Stimulated activated CD4-positive, alpha-beta T cell treated with anti-CD3 and anti-CD28 coated beads, Interleukin-1b, Interleukin-23, amount 100 ng/mL, for 4 hours (primary cell): ENCODE data around the gene SMOC2.
"Not testable (repeated sequence)": the region's sequence is repeated elsewhere in the genome, so short reads cannot be mapped to it uniquely, and the experiment has no call there.

ENCODE experiments used
- DNase-seq, 2 donors: peaks; one replicate each; pipeline ENCODE4 v3.0.0-alpha.2; 2020; ENCODE audit warnings: low read depth in 2 of 2

SMOC2 gene

DNA sequence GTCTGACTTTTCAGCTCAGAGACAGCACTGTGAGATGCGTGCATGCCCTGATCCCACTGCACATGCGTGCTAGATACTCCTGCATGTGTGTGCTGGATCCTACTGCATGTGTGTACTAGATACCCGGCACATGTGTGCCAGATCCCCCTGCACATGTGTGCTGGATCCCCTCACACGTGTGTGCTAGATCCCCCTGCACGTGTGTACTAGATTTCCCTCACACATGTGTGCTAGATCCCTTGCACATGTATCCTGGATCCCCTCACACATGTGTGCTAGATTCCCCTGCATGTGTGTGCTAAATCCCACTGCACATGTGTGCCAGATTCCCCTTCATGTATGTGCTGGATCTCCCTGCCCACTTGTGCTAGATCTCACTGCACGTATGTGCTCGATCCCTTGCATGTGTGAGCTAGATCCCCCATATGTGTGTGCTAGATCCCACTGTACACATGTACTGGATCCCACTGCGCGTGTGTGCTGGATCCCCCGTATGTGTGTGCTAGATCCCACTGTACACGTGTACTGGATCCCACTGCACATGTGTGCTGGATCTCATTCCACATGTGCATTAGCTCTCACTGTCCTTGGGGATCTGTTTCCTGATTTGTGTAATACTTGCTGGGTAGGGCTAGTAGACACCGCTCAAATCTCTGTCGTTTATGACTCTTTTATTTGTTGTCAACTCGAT is 214.6 kb downstream of the SMOC2 start:
- no peak for DNase-seq

DNA sequence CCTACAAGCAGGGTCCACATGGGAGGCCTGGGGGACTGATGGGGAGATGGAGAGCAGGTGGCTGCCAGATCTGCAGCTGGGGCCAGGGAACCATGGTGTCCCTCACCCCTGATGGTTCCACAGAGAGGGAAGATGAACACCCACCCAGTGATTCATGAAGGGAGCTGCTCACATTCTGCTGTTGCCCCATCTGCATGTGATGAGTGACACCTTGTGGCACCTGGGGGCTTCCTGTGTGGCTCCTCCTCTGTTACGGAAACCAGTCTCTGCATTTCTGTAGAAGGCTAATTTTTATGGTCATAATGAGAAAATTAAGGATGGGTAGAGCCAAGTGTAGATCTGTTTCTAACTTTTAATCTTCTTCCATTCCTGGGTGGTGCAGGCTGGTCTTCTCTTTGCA is 217.1 kb downstream of the SMOC2 start:
- DNase-seq, result no peak

DNA sequence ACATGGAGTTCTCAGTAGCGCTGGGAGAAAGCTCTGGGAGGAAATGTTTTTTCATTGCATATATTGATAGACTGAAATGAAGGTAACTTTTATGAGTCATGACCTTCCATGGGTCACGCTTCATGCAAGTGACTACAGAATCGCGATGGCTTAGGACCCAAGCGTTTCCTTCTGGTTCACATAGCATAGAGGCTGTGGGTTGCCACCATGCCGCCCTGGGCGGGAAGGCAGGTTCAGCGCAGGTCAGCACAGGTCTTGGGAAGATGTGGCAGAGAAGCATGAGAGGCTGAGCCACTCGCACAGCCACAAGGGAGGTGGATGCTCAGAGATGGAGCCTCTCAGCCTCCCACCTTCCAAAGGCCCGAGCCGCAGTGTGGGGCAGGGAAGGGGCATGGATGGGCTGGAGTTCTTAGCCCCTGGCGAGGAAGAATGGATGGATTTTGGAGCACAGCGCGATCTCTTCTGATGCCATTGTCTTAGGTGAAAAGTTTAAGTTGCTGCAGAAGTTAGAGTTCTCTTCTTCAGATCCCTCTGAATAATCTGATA is 219.5 kb downstream of the SMOC2 start:
- DNase-seq, result no peak

DNA sequence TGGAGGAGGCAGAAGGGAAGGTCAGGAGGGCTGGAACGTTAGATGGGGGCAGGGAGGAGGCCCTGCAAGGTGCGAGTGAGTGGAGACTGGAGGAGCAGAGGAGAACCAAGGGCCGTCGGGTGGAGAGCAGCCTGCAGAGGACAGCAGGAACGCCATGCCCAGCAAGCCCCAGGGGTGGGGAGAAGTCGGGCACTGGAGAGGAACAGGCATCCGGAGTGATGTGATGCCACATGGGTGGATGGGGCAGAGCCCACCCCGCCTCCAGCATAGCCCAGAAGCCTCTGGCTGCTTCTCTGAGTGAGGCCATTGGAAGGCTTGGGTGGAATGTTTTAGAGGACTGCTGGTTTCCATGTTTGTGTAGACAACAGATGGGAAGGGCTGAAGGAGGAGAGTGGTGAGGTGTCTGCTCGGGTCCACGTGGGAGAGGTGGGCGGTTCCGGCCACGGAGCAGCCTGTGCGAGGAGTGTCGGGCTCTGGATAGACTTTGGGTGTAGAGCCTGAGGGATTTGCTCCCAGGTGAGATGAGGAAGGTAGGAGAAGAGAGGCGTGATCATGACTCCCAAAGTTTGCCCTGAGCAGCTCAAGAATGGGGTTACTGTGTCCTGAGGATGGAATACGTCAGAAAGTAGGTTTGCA is 221.4 kb downstream of the SMOC2 start:
- no peak for DNase-seq

DNA sequence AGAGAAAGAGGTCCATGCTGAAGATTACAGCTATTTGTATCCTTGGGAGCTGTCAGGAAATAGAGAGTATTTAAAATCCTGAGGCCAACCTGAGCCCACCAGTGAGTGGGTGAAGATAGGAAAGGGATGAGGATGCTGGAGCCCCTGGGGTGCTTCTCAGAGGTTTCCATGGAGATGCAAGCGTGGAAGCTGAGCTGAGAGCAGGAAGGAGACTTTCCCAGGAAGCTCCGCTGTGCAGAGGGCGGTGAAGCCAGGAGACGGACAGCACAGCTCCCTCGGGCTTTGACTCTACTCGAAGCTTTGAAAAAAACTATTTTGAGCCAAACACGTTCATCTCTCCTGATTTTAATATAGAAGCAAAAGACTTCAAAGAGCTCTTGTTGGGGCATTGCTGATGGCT is 222.1 kb downstream of the SMOC2 start:
- no peak for DNase-seq

DNA sequence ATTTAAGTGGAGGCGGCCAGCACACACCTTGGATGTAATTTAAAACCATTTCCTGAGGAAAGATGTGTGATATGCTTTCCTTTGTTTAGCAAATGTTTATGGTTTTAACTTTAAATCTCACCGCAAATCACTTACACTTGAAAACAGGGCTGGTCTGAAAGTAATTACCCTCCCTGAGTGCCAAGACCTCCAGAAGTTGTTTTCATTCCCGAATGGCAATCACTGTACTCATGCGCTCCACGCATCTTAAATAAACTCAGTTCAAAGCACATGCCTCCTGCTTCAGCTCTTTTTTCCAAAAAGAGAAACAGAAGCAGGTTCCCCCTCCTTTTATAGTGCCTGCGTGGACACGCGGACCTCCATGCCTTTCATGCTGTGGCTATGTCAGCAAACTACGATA is 224.0 kb downstream of the SMOC2 start:
- DNase-seq, result no peak

DNA sequence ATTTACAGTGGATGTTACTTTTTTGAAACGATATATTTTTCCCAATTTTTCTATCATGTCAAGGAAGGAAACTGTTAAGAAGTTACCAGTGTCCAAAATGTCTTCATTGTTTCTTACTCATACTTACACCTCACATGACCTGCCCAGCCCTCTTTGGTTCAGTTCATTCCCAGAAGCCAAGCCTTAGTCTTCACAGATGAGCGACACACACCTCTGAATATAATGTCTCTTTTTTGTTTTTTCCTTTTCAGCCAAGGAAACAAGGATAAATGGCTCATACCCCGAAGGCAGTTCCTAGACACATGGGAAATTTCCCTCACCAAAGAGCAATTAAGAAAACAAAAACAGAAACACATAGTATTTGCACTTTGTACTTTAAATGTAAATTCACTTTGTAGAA is 225.2 kb downstream of the SMOC2 start:
- DNase-seq, result no peak

DNA sequence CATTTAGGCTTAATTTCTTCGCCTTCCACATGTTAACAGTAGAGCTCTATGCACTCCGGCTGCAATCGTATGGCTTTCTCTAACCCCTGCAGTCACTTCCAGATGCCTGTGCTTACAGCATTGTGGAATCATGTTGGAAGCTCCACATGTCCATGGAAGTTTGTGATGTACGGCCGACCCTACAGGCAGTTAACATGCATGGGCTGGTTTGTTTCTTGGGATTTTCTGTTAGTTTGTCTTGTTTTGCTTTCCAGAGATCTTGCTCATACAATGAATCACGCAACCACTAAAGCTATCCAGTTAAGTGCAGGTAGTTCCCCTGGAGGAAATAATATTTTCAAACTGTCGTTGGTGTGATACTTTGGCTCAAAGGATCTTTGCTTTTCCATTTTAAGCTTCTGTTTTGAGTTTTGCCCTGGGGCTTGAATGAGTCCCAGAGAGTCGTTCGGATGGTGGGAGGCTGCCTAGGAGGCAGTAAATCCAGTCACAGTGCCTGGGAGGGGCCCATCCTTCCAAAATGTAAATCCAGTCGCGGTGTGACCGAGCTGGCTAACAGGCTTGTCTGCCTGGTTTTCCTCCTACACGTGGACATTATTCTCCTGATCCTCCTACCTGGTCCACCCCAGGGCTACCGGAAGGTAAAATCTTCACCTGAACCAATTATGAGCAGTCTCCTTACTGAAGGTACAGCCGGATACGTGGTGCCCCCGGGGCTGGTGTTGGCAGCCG is 225.9 kb downstream of the SMOC2 start:
- DNase-seq, result no peak

DNA sequence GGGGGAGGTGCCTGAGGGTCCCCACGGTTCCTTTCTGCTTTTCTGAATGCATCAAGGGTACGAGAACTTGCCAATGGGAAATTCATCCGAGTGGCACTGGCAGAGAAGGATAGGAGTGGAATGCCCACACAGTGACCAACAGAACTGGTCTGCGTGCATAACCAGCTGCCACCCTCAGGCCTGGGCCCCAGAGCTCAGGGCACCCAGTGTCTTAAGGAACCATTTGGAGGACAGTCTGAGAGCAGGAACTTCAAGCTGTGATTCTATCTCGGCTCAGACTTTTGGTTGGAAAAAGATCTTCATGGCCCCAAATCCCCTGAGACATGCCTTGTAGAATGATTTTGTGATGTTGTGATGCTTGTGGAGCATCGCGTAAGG is 226.4 kb downstream of the SMOC2 start:
- DNase-seq, result no peak

DNA sequence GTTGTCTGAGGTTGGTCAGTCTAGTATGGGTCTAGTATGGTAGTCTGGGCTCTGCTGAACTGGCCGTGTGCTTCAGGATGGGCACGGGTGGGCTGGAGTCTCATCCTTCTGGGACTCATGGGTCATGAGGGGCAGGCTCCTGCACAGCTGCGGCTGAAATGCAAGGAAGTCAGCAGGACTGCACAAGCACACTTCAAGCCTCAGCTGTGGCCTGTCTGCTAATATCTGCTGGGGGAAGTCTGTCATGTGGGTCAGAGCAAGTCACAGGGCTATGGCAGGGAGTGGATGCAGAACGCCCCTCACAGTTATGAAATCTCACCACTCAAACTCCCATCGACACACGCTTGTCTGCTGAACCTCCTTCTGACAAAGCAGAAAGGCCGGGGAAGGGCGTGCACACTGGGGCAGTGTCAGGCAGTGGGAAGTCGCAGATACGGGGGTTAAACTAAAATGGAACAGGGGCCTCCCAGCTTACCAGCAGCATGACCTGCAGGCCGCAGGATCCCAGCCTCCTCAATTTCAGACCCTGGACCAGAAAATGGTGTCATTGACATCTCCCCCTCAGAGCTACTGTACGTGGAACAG is 229.5 kb downstream of the SMOC2 start:
- DNase-seq, result no peak

DNA sequence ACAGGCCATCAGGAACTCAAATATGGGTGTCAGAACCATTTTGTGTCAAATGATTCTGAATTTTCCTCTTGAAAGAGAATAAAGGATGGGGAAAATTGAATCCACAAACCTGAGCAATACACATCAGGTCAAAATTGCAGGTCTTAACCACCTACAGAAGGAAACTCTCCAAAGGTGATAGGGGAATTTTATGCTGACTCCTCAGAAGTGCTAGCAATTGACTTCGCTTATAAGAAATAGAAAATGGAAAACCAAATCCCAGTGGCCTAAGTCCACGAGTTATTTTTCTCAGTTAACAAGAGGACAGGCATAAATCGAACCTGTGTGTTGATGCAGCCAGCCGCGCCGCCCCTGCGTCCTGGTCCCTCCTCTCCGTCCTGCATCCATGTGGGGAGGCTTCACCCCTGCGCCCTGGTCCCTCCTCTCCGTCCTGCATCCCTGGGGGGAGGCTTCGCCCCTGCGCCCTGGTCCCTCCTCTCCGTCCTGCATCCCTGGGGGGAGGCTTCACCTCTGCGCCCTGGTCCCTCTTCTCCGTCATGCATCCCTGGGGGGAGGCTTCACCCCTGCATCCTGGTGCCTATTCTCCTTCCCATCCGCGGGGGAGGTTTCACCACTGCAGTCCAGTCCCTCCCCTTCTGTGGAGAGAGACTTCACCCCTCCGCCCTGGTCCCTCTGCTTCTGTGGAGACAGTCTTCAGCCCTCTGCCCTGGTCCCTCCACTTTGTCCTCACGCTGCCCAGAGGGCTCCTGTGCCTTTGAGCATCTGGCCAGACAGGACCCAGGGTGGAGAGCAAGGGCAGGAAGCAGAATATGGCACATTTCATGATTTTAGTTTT is 230.3 kb downstream of the SMOC2 start:
- no peak for DNase-seq

DNA sequence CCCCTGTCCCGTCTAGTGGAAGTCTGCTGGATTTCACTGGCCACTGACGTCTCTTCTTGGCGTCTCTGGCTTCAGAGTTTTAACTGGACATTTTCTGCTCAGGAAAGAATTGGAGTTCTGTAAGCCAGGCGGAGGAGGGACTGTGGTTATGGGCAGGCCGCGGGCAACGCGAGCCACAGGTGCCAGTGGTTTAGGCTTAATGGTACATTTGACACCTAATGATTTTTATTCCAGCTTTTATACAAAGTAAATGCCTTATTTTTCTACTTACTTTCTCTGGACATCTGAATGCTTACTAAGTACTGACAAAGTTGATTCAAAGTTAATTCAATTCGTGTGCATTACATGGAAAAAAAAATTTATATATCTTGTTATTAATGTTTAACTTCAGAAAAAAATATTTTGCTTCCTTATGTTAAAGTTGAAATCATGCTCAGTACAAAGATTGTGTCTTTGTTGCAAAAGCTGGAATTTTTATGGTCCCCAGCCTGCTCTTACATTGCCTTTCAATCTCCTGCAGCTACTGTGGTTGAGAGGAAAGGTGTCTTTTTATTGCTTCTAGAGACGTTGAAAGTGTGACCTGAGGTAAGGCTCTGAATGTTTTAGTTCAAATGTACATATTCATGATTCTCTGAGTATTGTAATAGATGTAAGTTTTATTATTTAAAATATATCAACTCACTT is 231.0 kb downstream of the SMOC2 start:
- no peak for DNase-seq

DNA sequence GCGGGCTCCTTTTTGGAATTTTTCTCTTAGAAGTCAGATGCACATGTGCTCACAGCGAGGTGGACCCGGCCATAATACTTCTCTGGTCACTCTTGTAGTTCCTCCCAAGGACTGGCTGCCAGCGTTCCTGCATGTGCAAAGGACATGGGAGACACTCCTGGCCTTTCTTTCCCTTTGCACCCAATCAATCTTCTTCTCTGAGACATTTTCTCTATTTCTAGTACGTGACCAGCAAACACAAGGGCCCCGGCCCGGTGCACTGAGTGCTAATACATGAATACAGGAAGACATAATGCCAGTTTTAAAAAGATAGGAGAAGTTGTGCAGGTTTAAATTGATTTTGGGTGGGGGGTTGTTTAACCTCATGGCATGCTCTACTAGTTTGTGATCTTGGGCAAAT is 233.6 kb downstream of the SMOC2 start:
- no peak for DNase-seq

DNA sequence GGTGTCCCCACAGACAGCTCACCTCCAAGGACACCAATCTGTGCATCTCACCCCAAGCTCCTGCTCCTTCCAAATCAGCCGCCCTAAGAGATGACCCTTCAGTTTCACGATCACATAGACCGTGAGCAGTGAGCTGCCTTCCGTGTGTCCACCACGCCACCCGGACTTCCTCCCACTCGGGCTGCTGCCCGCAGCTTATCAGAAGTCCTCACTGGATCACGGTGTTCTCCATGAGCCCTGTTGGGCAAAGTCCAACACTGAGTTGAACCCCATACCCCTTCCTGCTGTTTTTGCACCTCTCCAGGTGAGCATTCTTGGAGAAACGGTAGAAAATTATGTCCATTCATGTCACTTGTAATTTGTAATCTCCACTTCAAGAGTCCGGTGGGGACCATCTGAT is 234.4 kb downstream of the SMOC2 start:
- DNase-seq, result no peak

DNA sequence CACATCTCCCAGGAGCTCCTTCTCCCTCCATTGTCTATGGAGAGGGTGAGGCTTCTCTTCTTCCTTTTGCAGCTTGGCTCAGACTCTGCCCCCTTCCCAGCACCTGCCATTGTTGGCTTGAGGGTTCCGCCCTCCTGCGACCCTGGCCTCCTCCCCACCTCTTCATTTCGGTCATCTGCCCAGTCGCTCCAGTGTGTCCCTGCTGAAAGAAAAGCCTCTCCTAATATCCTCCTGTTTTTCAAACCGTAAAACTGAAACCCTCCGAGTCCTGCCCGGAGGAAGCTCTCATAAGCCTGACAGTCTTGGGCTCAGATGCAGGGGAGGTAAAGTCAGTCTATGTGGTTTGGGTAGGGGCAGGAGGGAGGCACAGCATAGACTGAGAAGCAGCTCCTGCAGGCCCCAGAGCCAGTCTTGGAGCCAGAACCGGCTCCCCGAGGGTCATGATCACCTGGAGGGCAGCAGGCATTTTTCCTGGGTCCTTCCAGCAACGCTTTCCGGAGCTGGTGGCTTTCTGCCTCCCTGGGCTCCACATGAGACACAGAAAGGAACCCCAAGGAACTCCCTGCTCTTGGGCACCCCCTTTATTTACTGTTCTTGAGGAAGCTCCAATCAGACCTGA is 235.1 kb downstream of the SMOC2 start:
- no peak for DNase-seq

DNA sequence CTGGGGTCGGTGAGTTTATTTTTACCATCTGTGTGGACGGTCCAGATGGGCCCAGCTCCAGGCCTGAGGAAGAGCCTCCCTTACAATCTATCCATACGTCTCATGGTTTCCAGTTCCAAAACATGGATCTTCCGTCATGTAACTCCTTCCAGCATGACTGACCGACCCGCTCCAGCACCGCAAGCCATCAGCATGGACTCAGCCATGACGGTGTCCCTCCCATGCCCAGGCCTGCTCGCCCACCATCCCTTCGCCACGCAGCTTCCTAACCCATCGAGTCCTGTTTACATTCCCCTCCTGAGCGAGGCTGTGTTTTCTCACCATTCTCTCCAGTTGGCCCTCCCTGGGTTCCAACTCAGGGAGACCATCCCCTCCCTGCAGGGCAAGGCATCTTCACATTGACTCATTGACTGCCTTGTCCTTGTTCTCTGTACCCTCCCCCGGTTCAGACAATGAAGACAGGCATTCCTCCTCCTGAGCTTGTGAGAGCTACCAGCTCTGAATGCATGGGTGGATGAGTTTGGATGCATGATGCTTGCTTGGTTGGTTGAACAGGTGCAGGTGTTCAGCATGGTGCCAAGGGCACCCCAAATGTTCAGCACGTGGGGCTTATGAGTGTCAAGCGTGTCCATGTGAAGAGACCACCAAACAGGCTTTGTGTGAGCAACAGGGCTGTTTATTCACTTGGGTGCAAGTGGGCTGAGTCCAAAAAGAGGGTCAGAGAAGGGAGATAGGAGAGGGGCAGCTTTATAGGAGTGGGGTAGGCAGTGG is 235.8 kb downstream of the SMOC2 start:
- DNase-seq, result no peak

DNA sequence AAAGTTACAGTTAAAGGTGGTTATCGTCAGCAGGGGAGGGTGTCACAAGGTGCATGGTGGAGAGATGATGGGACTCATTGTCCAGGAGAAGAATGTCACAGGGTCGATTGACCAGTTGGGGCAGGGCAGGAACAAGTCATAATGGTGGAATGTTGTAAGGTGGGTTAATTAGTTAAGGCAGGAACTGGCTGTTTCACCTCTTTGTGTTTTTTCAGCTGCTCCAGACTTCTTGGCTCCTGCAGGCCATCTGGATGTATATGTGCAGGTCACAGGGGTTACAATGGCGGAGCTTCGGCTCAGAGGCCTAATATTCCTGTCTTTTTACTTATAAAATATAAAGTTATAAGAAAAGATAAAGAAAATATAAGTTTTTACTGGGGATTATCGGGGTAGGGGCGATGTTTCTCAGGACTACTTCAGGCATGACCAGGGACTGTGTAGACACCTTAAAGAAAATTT is 236.4 kb downstream of the SMOC2 start:
- not testable (repeated sequence) for DNase-seq

DNA sequence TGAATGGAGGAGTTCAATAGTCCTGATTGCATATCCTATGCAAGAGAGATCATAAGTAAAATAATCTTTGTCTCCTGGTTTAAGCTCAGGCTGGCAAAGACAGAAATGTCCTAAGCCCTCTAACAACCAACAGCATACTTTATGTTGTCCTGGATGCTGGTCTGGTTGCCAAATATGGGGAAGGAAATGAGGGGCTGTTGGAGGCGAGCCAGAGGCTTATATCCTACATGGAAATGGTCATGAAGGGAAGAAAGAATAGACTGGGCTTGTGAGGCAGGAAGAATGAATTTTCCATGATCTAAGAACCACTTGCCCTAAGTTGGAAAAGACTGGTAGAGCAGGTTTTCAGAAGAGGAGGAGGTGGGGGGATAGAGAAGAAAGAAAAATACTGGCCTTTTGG is 237.1 kb downstream of the SMOC2 start:
- no peak for DNase-seq

DNA sequence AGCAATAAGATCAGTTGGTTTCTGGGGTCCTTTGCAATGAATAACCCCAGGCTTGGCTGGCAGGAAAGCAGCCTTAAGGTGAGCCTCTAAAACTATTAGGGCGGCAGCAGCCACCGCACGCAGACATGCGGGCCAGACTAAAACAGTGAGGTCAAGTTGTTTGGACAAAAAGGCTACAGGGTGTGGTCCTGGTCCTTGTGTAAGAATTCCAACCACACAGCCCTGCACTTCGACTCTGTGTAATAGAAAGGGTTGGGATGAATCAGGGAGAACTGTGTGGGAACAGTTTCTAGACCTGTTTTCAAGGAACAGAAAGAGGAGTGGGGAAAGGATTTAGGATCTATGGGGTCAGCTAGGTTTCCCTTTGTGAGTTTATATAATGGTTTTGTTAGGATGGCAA is 237.6 kb downstream of the SMOC2 start:
- DNase-seq, result no peak

DNA sequence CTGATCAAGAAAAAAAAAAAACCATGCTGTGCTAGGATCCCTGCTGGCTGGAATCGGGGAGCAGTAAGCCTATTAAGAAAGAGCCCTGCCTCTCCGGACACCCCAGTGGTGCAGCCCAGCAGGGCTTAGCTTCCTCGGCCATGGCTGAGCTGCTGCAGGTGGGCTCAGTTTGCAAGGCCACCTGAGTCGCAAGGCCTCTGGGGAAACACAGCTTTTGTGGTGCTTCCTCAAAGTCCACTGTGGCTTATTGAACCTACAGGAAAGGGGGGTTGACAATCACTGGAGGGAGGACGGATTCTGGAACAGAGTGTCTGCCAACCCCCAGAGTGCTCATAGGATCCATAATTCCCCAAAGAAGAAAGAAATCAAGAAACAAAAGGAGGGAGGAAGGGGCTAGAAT is 240.8 kb downstream of the SMOC2 start:
- DNase-seq, result no peak
